ENCODE data around the gene GPATCH1. TPM values are rescaled to one million over a fixed set of nuclear protein-coding genes. Genes with fewer than 3 reads are reported as not detected.

Gene GPATCH1
- total and polyA plus RNA-seq, 4 donors: 2.5 to 5.2 (median 3.6) TPM

GRCh38 chr19:33114312-33114711 is 33.3 kb downstream of the GPATCH1 start (continued):
- no peak for TF ChIP-seq FOXA1 (IDR thresholded peaks at IDR 0.05)
- peak; percentile 22 for TF ChIP-seq ATF3 (IDR thresholded peaks at IDR 0.05)

- Histone ChIP-seq H3K27ac (ENCODE audit: low read depth in 1 of 2, low read length in 2 of 2) (no peak overlapping the region), H3K4me1 (ENCODE audit: control insufficient read depth in 4 of 4, insufficient read depth in 4 of 4, low read length in 3 of 4) (peaks cover 0 to 14% (median 4%) of the 10 kb centered on the region in 4 donors), H3K9me3 (ENCODE audit: control insufficient read depth in 4 of 4, low read length in 3 of 4) (no peaks in the 10 kb centered on the region), H3K9ac (ENCODE audit: low read depth in 1 of 2, low read length in 2 of 2) (no peak overlapping the region), H3K36me3 (ENCODE audit: control insufficient read depth in 4 of 4, insufficient read depth in 3 of 4, low read depth in 1 of 4, low read length in 3 of 4) (peaks cover 9 to 26% (median 21%) of the 10 kb centered on the region in 4 donors), H3K4me3 (ENCODE audit: low read depth in 1 of 3, low read length in 3 of 3) (no peak overlapping the region), H3K27me3 (ENCODE audit: control insufficient read depth in 4 of 4, insufficient read depth in 4 of 4, low read length in 3 of 4) (no peaks in the 10 kb centered on the region)
- 90% methylated on average over 8 of the region's 8 CpGs for WGBS
- no peak for DNase-seq (ENCODE audit: low spot score)
- TF ChIP-seq REST (IDR thresholded peaks at IDR 0.05) (no peak), NR2F2 (IDR thresholded peaks at IDR 0.05) (no peak), YY1 (IDR thresholded peaks at IDR 0.05) (no peak), HNF4A (conservative IDR thresholded peaks at IDR 0.05) (no peak), JUND (IDR thresholded peaks at IDR 0.05) (no peak), RXRA (IDR thresholded peaks at IDR 0.05) (no peak), EGR1 (IDR thresholded peaks at IDR 0.05; ENCODE audit: low read depth in 2 of 2) (no peak), CTCF (IDR thresholded peaks at IDR 0.05; ENCODE audit: low read depth, low read length, missing input control) (no peak), HNF4G (IDR thresholded peaks at IDR 0.05) (no peak), SP1 (IDR thresholded peaks at IDR 0.05) (no peak), MAX (IDR thresholded peaks at IDR 0.05) (no peak), FOXA2 (IDR thresholded peaks at IDR 0.05) (no peak), ATF3 (IDR thresholded peaks at IDR 0.05) (no peak), RAD21 (IDR thresholded peaks at IDR 0.05) (no peak), GABPA (IDR thresholded peaks at IDR 0.05 in 1 of 2, conservative IDR thresholded peaks at IDR 0.05 in 1 of 2) (no peak), ZBTB33 (IDR thresholded peaks at IDR 0.05) (no peak), FOXA1 (IDR thresholded peaks at IDR 0.05) (no peak), TAF1 (conservative IDR thresholded peaks at IDR 0.05) (no peak)
Measured at GRCh38 chr19:33117501-33117900, 36.5 kb downstream of the GPATCH1 start.
